Lower leg skin (tissue), 4 donors: ENCODE results near the gene KISS1. TPM values are rescaled to one million over a fixed set of nuclear protein-coding genes. Genes with fewer than 3 reads are reported as not detected.

Source experiments
- DNase-seq, 2 donors: peaks; one replicate each; pipeline ENCODE4 v3.0.0-alpha.2; 2019; ENCODE audit warnings: low spot score in 2 of 2
- H3K4me3 ChIP-seq: fragments of 200-600 bp; sonication (generic); 2 replicates; pipeline ENCODE4 v1.5.1; 2017; ENCODE audit warnings: mild to moderate bottlenecking, low read depth; ENCODE audit not compliant: poor library complexity, severe bottlenecking
- POLR2A ChIP-seq, 2 donors: fragments of 450-650 bp; IDR thresholded peaks; one replicate each; pipeline ENCODE4 v1.6.1; 2016 to 2017; ENCODE audit warnings: antibody characterized with exemption in 2 of 2, mild to moderate bottlenecking in 1 of 2, moderate library complexity in 1 of 2
- WGBS, 2 donors: methylation state at CpG; one replicate each; pipeline ENCODE4 v1.1.5; 2018; 5-methylcytosine and 5-hydroxymethylcytosine counted together
- intact Hi-C: fragments of 100-400 bp; cut with DNase I; formaldehyde crosslinking; loops from one replicate; pipeline ENCODE4 v1.15.0; 2023; ENCODE audit warnings: low total_unique reads
- total RNA-seq, 4 donors: library from RNA; depleted of rRNA; stranded (reverse); fragments of >200 nt; gene quantifications; one replicate each; pipeline ENCODE4 v1.1.0, GENCODE V29; 2016
- TF ChIP-seq, protein P1 (sequence below), 3 donors: fragments of 450-650 bp; IDR thresholded peaks; one replicate each; pipeline ENCODE4 v1.5.1; 2016; ENCODE audit warnings: antibody characterized with exemption in 3 of 3, mild to moderate bottlenecking in 3 of 3, moderate library complexity in 2 of 3

The KISS1 gene
- total RNA-seq, 4 donors from 2014 or later = not detected

DNA sequence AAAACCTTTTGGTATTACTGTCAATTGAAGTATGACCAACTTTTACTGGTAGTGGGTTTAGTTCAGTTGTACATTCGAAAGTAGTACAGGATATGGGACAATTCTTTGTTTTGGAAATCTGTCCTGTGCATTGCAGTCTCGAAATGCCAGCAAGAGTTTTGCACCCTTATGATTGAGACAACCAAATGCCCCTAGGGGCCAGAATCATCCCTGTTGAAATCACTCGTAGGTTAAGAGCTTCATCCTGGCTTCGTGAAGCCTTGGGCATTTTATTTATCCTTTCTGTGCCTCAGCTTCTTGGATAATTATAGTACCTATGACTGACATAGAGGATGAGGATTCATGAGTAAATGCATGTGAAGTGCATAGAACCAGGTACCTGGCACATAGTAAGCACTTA, 19.9 kb upstream of the KISS1 start:
- peak in 1 of 2 donors; percentile 4 for DNase-seq
- WGBS, 2 donors = 74 to 80% methylated on average over 4 of the region's 4 CpGs
- H3K4me3 ChIP-seq = no peak overlapping the region
- intact Hi-C loops = loop anchor here (10.0 kb wide), 1 partner anchor 149 kb away; no protein-coding TSS in a partner anchor
- TF ChIP-seq, protein P1, sequence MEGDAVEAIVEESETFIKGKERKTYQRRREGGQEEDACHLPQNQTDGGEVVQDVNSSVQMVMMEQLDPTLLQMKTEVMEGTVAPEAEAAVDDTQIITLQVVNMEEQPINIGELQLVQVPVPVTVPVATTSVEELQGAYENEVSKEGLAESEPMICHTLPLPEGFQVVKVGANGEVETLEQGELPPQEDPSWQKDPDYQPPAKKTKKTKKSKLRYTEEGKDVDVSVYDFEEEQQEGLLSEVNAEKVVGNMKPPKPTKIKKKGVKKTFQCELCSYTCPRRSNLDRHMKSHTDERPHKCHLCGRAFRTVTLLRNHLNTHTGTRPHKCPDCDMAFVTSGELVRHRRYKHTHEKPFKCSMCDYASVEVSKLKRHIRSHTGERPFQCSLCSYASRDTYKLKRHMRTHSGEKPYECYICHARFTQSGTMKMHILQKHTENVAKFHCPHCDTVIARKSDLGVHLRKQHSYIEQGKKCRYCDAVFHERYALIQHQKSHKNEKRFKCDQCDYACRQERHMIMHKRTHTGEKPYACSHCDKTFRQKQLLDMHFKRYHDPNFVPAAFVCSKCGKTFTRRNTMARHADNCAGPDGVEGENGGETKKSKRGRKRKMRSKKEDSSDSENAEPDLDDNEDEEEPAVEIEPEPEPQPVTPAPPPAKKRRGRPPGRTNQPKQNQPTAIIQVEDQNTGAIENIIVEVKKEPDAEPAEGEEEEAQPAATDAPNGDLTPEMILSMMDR (IDR thresholded peaks at IDR 0.05) = no peak
- no peak for TF ChIP-seq POLR2A (IDR thresholded peaks at IDR 0.05)

DNA sequence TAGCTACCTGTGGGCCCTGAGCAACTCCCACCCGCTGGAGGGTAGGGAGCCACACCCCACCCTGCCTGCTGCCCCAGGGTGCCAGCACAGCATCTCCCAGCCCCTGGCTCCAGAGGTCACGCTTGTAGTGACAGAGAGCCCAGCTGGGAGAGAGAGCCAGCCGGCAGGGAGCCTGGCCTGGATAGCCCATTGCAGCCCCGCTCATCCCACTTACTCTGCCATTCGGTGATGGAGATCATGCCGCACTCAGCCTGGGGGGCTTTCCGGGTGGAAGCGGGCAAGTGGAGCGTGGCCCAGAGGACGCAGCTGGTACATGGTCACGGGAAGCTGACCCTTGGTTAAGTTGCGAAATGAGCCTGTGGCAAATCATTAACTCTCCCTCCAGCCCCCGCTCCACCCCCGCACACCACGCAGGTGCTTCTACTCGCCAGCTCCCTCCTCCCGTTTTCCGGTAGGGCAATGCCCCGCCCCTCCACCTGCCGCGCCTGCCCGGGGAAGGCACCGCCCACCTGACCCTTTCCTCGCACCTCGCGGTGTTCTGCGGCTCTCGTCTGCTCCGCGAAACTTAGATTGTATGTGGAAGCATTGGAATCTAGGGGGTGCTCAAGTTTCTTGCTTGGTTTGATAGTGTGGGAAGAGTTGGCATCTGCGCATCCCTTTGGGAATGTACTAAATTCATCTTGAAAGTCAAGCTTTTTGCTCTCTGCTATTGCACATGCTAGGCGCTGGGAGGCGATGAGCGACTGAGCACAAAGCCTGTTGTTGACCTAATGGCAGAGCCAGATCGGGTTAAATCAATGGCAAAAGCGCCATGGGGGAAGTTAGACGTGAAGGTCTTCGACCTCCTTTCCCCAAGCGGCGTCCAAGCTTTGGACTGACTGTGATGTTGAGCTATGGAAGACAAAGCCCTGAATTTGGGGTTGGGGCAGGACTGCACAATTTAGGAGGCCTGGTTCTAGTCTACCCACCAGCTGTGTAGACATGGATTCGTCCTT, 17.7 kb upstream of the KISS1 start, which contains the start of gene GOLT1A:
GOLT1A (minus strand) TSS at position 321 of the 995 bp plus-strand sequence; CDS start at position 239, 82 bp downstream.
- WGBS, 2 donors = 12 to 15% methylated on average over 40 to 41 of the region's 41 CpGs
- H3K4me3 ChIP-seq = no peak within 1 kb of the TSS
- intact Hi-C loops = loop anchor here (10.0 kb wide), 1 partner anchor 151 kb away; no protein-coding TSS in a partner anchor
- TF ChIP-seq, protein P1 (IDR thresholded peaks at IDR 0.05) = no peak
- no peak for TF ChIP-seq POLR2A (IDR thresholded peaks at IDR 0.05)
- peak; percentile 38 to 89 for DNase-seq

- H3K4me3 ChIP-seq = no peak overlapping the region
- TF ChIP-seq, protein P1 (IDR thresholded peaks at IDR 0.05) = no peak
- no peak for TF ChIP-seq POLR2A (IDR thresholded peaks at IDR 0.05)
- 93 to 96% methylated on average over 3 of the region's 3 CpGs for WGBS, 2 donors
- intact Hi-C loops = loop anchor here (10.0 kb wide), 1 partner anchor 152 kb away; no protein-coding TSS in a partner anchor
- peak in 1 of 2 donors; percentile 26 for DNase-seq
Observed at GRCh38 chr1:204212715-204213114, 16.4 kb upstream of the KISS1 start.

GRCh38 chr1:204211046-204211445, 14.8 kb upstream of the KISS1 start:
- DNase-seq = peak in 1 of 2 donors; percentile 48
- 88 to 90% methylated on average over 7 of the region's 7 CpGs for WGBS, 2 donors
- H3K4me3 ChIP-seq = no peak overlapping the region
- no peak for TF ChIP-seq POLR2A (IDR thresholded peaks at IDR 0.05)
- TF ChIP-seq, protein P1 (IDR thresholded peaks at IDR 0.05) = no peak
- intact Hi-C loops = loop anchor here (10.0 kb wide), 1 partner anchor 154 kb away; no protein-coding TSS in a partner anchor

DNA sequence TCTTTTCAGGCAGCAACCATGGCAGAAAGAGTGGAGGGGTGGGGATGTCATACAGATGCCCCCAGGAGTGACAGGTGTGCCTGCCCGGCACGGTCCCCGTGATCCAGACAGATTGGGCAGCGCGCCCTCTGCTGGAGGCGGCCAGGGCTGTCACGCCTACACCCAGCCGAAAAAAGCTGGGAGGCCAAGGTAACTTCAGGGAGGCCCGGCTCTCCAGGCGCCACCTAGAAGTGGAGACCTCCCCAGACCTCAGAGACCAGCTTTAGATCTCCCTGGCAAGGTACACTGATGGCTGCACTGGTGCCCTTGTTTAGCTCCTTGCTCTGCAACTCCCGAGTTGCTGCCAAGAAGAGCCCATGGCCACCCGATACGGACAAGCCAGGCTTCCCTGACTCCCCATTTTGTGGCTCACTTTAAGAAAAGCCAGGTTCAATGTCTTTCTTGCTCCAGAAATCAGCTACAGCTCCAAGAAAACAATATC, 10.9 kb upstream of the KISS1 start:
- DNase-seq = peak; percentile 59 to 95
- no peak overlapping the region for H3K4me3 ChIP-seq
- TF ChIP-seq, protein P1 (IDR thresholded peaks at IDR 0.05) = peak in 1 of 3 donors; percentile 70
- no peak for TF ChIP-seq POLR2A (IDR thresholded peaks at IDR 0.05)
- 19 to 21% methylated on average over 13 of the region's 13 CpGs for WGBS, 2 donors
- intact Hi-C loops = no loop called here
